HCT116 (cell line): Measurements from ENCODE around the gene CDYL2. TPM values are rescaled to one million over a fixed set of nuclear protein-coding genes. Genes with fewer than 3 reads are reported as not detected.

Experiments
- ATAC-seq: fragments of 200-7000 bp; cut with Tn5 transposase; 2 replicates; pipeline ENCODE4 v1.9.1; 2020; ENCODE audit warnings: mild to moderate bottlenecking, moderate library complexity
- BruUV-seq: library from RNA; stranded (reverse); fragments of 400-500 nt; replicated peaks from 2 replicates; lab custom pipeline; 2021; lab: Mats Ljungman, UMichigan
- CTCF ChIA-PET: fragments of 300-600 bp; sonication (Branson Sonifier 250); formaldehyde crosslinking; loops from one replicate; lab custom pipeline; 2021; ENCODE audit warnings: antibody characterized with exemption; lab: Charles Lee
- POLR2A ChIA-PET: fragments of 300-600, 350-600 bp; sonication (Branson Sonifier 250); formaldehyde crosslinking; loops from one replicate; lab custom pipeline; 2021; ENCODE audit warnings: antibody characterized with exemption; lab: Charles Lee
- RAD21 ChIA-PET, 2 experiments: fragments of 300-600 bp; sonication (Branson Sonifier 250); formaldehyde crosslinking; loops; one replicate each; lab custom pipeline; 2023; ENCODE audit warnings: low total read pairs in 2 of 2; ENCODE audit not compliant: uncharacterized antibody in 2 of 2, unreplicated experiment in 2 of 2, low non-redundant PET in 1 of 2; lab: Charles Lee
- DNase-seq: peaks from one replicate; pipeline ENCODE4 v3.0.0-alpha.2; 2010; ENCODE audit warnings: low read depth, low spot score
- H2AFZ ChIP-seq: fragments of 200-600 bp; shearing (Covaris generic), sonication (generic); 2 replicates; pipeline ENCODE4 v1.6.1; 2017; ENCODE audit warnings: low read depth, mixed run types, mixed read lengths, antibody characterized with exemption, low read length; ENCODE audit not compliant: poor library complexity, severe bottlenecking
- H3K27ac ChIP-seq: 2 replicates; pipeline ENCODE4 v1.5.1; 2012; ENCODE audit warnings: low read depth, low read length
- H3K27me3 ChIP-seq: fragments of 200-600 bp; sonication (generic); 2 replicates; pipeline ENCODE4 v1.6.1; 2016; ENCODE audit warnings: mixed run types, low read length, mixed read lengths; ENCODE audit not compliant: insufficient read depth
- H3K36me3 ChIP-seq, 2 experiments: fragments of 200-500 bp in 1 of 2; fragments of 200-600 bp in 1 of 2; sonication (Bioruptor generic) in 1 of 2; sonication (generic) in 1 of 2; 2 replicates each; pipeline versions ENCODE4 v1.5.1 to v1.6.1; 2014 to 2016; ENCODE audit warnings: low read length in 2 of 2, inconsistent platforms in 1 of 2, mixed read lengths in 1 of 2, mixed run types in 1 of 2; ENCODE audit not compliant: insufficient read depth in 2 of 2, control insufficient read depth in 1 of 2
- H3K4me1 ChIP-seq, 2 experiments: fragments of 200-600 bp in 1 of 2; sonication (generic) in 1 of 2; 2 replicates each; pipeline versions ENCODE4 v1.5.1 to v1.6.1; 2012 to 2017; ENCODE audit warnings: low read length in 2 of 2, inconsistent platforms in 1 of 2, mild to moderate bottlenecking in 1 of 2, mixed read lengths in 1 of 2, mixed run types in 1 of 2, moderate library complexity in 1 of 2; ENCODE audit not compliant: insufficient read depth in 2 of 2, control insufficient read depth in 1 of 2
- H3K4me2 ChIP-seq: fragments of 200-600 bp; sonication (generic); 2 replicates; pipeline ENCODE4 v1.6.1; 2017; ENCODE audit warnings: mixed run types, low read length, mixed read lengths
- H3K4me3 ChIP-seq, 2 experiments: fragments of 200-600 bp in 1 of 2; sonication (generic) in 1 of 2; replicated peaks in 1 of 2; 2 replicates each; pipeline ENCODE4 v1.5.1; 2011 to 2016; ENCODE audit warnings: low read length in 2 of 2, control low read depth in 1 of 2, low read depth in 1 of 2, mild to moderate bottlenecking in 1 of 2, mixed read lengths in 1 of 2, mixed run types in 1 of 2
- H3K79me2 ChIP-seq: fragments of 200-600 bp; sonication (generic); 2 replicates; pipeline ENCODE4 v1.6.1; 2017; ENCODE audit warnings: mild to moderate bottlenecking, mixed run types, low read length, moderate library complexity, mixed read lengths; ENCODE audit not compliant: insufficient read depth
- H3K9ac ChIP-seq: fragments of 200-600 bp; sonication (generic); 2 replicates; pipeline ENCODE4 v1.6.1; 2016; ENCODE audit warnings: low read length, mixed read lengths
- H3K9me2 ChIP-seq: fragments of 200-600 bp; sonication (generic), shearing (Covaris generic); 2 replicates; pipeline ENCODE4 v1.6.1; 2017; ENCODE audit warnings: mixed run types, mild to moderate bottlenecking, moderate library complexity; ENCODE audit not compliant: insufficient read depth
- H3K9me3 ChIP-seq, 2 experiments: fragments of 200-500 bp in 1 of 2; fragments of 200-600 bp in 1 of 2; sonication (Bioruptor generic) in 1 of 2; sonication (generic) in 1 of 2; 2 replicates each; pipeline ENCODE4 v1.6.1; 2014 to 2017; ENCODE audit warnings: low read length in 2 of 2, mixed read lengths in 2 of 2, inconsistent platforms in 1 of 2, low read depth in 1 of 2, mild to moderate bottlenecking in 1 of 2, mixed run types in 1 of 2, moderate library complexity in 1 of 2; ENCODE audit not compliant: control insufficient read depth in 1 of 2, insufficient read depth in 1 of 2
- H4K20me1 ChIP-seq: fragments of 200-600 bp; sonication (generic), shearing (Covaris generic); 2 replicates; pipeline ENCODE4 v1.6.1; 2017; ENCODE audit warnings: mixed run types, mild to moderate bottlenecking, moderate library complexity; ENCODE audit not compliant: insufficient read depth
- CBX3 ChIP-seq: IDR thresholded peaks from 2 replicates; pipeline ENCODE4 v1.6.1; 2012; ENCODE audit warnings: low read depth
- CEBPB ChIP-seq: IDR thresholded peaks from 2 replicates; pipeline ENCODE4 v1.6.1; 2012; ENCODE audit warnings: low read depth
- EGR1 ChIP-seq: IDR thresholded peaks from 2 replicates; pipeline ENCODE4 v1.6.1; 2012; ENCODE audit warnings: low read depth
- ELF1 ChIP-seq: IDR thresholded peaks from 2 replicates; pipeline ENCODE4 v1.6.1; 2012; ENCODE audit warnings: low read depth, borderline replicate concordance
- EZH2phosphoT487 ChIP-seq: fragments of 200-600 bp; IDR thresholded peaks from 2 replicates; pipeline ENCODE4 v1.6.1; 2018; ENCODE audit warnings: antibody characterized with exemption, borderline replicate concordance
- FOSL1 ChIP-seq: IDR thresholded peaks from 2 replicates; pipeline ENCODE4 v1.6.1; 2012; ENCODE audit warnings: low read depth
- JUND ChIP-seq: IDR thresholded peaks from 2 replicates; pipeline ENCODE4 v1.6.1; 2012
- POLR2AphosphoS5 ChIP-seq: IDR thresholded peaks from 2 replicates; pipeline ENCODE4 v1.6.1; 2011; ENCODE audit warnings: mild to moderate bottlenecking, low read depth, low read length, moderate library complexity
- RAD21 ChIP-seq: IDR thresholded peaks from 2 replicates; pipeline ENCODE4 v1.6.1; 2012; ENCODE audit warnings: low read depth, mild to moderate bottlenecking
- SP1 ChIP-seq: IDR thresholded peaks from 2 replicates; pipeline ENCODE4 v1.6.1; 2012; ENCODE audit warnings: low read depth
- SRF ChIP-seq: IDR thresholded peaks from 2 replicates; pipeline ENCODE4 v1.6.1; 2012; ENCODE audit warnings: low read depth
- TCF7L2 ChIP-seq: IDR thresholded peaks from 2 replicates; pipeline ENCODE4 v1.7.0; 2011; ENCODE audit warnings: borderline replicate concordance, inconsistent platforms; ENCODE audit not compliant: insufficient read depth, insufficient read length; ENCODE audit errors: extremely low read depth
- YY1 ChIP-seq: IDR thresholded peaks from 2 replicates; pipeline ENCODE4 v1.6.1; 2011; ENCODE audit warnings: low read length, low read depth, moderate library complexity, mild to moderate bottlenecking; ENCODE audit not compliant: insufficient replicate concordance; ENCODE audit errors: extremely low read depth
- ZFX ChIP-seq: fragments of 450-650 bp; IDR thresholded peaks from 2 replicates; pipeline ENCODE4 v1.6.1; 2017
- ZNF274 ChIP-seq: fragments of 200-500 bp; sonication (Bioruptor generic); IDR thresholded peaks from 2 replicates; pipeline ENCODE4 v1.6.1; 2014; ENCODE audit warnings: mild to moderate bottlenecking, low read depth, low read length, inconsistent platforms
- intact Hi-C: fragments of 100-400 bp; cut with micrococcal nuclease; formaldehyde crosslinking; loops from 2 replicates; pipeline ENCODE4 v1.10.0; 2022
- total RNA-seq: library from RNA; stranded (reverse); gene quantifications from one replicate; pipeline ENCODE4 v1.2.1, GENCODE V29; 2021; ENCODE audit not compliant: unreplicated experiment
- TF ChIP-seq, protein P1 (sequence below): IDR thresholded peaks from 2 replicates; pipeline ENCODE4 v1.6.1; 2011; ENCODE audit warnings: mild to moderate bottlenecking, low read length, moderate library complexity; ENCODE audit not compliant: insufficient replicate concordance; ENCODE audit errors: extremely low read depth
- TF ChIP-seq, protein P2 (sequence below): IDR thresholded peaks from 2 replicates; pipeline ENCODE4 v1.6.1; 2012
- TF ChIP-seq, protein P3 (sequence below), 3 experiments: fragments of 200-600 bp in 1 of 3; sonication (generic) in 1 of 3; IDR thresholded peaks in 2 of 3; conservative IDR thresholded peaks in 1 of 3; 2 replicates each; pipeline ENCODE4 v1.5.1; 2012 to 2017; ENCODE audit warnings: low read depth in 2 of 3, low read length in 2 of 3, antibody characterized with exemption in 1 of 3, borderline replicate concordance in 1 of 3, control low read depth in 1 of 3, mild to moderate bottlenecking in 1 of 3, mixed read lengths in 1 of 3, mixed run types in 1 of 3, moderate library complexity in 1 of 3; ENCODE audit not compliant: insufficient read depth in 1 of 3

CDYL2 gene
- total RNA-seq, 1 experiment from 2014 or later = 0.10 TPM

DNA sequence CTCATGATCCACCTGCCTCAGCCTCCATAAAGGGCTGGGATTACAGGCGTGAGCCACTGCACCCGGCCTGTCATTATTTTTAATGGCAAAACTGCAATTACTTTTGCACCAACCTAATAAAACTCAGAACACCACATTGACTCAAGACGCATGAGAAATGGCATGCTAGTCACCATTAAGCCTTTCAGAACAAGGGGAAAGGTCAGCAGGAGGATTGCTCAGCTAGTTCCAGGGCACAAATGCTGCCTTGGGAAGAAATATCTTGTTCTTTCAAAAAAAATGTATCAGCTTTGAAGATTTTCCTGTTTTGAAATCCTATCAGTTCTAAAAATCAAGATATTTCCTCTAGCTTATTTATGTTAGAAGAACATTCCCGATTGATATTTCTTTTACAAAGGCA, 32.4 kb upstream of the CDYL2 start:
- H3K4me2 ChIP-seq = no peak overlapping the region
- no peak overlapping the region for H3K9ac ChIP-seq
- no peaks in the 10 kb centered on the region for H3K36me3 ChIP-seq
- H3K27ac ChIP-seq = no peak overlapping the region
- ChIA-PET RAD21 (no interaction called here), CTCF (no interaction called here)
- 0 out of 4 replicates have a peak, but pooled peaks cover 0 to 5% of the 10 kb centered on the region in 2 experiments for H3K9me3 ChIP-seq
- H3K4me1 ChIP-seq = no peaks in the 10 kb centered on the region
- no peaks in the 10 kb centered on the region for H4K20me1 ChIP-seq
- no peak for TF ChIP-seq SRF
- no peak for TF ChIP-seq EGR1
- no peak for TF ChIP-seq JUND
- no peak for TF ChIP-seq ZFX
- TF ChIP-seq, protein P1, sequence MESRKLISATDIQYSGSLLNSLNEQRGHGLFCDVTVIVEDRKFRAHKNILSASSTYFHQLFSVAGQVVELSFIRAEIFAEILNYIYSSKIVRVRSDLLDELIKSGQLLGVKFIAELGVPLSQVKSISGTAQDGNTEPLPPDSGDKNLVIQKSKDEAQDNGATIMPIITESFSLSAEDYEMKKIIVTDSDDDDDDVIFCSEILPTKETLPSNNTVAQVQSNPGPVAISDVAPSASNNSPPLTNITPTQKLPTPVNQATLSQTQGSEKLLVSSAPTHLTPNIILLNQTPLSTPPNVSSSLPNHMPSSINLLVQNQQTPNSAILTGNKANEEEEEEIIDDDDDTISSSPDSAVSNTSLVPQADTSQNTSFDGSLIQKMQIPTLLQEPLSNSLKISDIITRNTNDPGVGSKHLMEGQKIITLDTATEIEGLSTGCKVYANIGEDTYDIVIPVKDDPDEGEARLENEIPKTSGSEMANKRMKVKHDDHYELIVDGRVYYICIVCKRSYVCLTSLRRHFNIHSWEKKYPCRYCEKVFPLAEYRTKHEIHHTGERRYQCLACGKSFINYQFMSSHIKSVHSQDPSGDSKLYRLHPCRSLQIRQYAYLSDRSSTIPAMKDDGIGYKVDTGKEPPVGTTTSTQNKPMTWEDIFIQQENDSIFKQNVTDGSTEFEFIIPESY = no peak
- TF ChIP-seq, protein P2, sequence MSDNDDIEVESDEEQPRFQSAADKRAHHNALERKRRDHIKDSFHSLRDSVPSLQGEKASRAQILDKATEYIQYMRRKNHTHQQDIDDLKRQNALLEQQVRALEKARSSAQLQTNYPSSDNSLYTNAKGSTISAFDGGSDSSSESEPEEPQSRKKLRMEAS = no peak
- no peak for TF ChIP-seq SP1
- TF ChIP-seq, protein P3, sequence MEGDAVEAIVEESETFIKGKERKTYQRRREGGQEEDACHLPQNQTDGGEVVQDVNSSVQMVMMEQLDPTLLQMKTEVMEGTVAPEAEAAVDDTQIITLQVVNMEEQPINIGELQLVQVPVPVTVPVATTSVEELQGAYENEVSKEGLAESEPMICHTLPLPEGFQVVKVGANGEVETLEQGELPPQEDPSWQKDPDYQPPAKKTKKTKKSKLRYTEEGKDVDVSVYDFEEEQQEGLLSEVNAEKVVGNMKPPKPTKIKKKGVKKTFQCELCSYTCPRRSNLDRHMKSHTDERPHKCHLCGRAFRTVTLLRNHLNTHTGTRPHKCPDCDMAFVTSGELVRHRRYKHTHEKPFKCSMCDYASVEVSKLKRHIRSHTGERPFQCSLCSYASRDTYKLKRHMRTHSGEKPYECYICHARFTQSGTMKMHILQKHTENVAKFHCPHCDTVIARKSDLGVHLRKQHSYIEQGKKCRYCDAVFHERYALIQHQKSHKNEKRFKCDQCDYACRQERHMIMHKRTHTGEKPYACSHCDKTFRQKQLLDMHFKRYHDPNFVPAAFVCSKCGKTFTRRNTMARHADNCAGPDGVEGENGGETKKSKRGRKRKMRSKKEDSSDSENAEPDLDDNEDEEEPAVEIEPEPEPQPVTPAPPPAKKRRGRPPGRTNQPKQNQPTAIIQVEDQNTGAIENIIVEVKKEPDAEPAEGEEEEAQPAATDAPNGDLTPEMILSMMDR (IDR thresholded peaks at IDR 0.05 in 2 of 3, conservative IDR thresholded peaks at IDR 0.05 in 1 of 3; ENCODE audit: borderline replicate concordance in 1 of 3, insufficient read depth in 1 of 3, low read depth in 2 of 3, low read length in 2 of 3) = no peak
- TF ChIP-seq ZNF274 = no peak
- TF ChIP-seq ELF1 = no peak
- TF ChIP-seq EZH2phosphoT487 = no peak
- no peak for TF ChIP-seq FOSL1
- TF ChIP-seq CEBPB = no peak
- no peak for TF ChIP-seq CBX3
- no peak for TF ChIP-seq RAD21
- TF ChIP-seq POLR2AphosphoS5 = no peak
- TF ChIP-seq YY1 = no peak
- TF ChIP-seq TCF7L2 = no peak
- TF ChIP-seq, all 23 proteins: peak for 0
- intact Hi-C loops = no loop called here
- H2AFZ ChIP-seq = no peak overlapping the region
- BruUV-seq = no TSS peak
- H3K79me2 ChIP-seq = no peaks in the 10 kb centered on the region
- ATAC-seq (no peak), DNase-seq (no peak)
- peaks cover 7% of the 10 kb centered on the region; the same call in 1 of the 2 replicates for H3K27me3 ChIP-seq
- no peaks in the 10 kb centered on the region for H3K9me2 ChIP-seq
- POLR2A ChIA-PET = no interaction called here
- H3K4me3 ChIP-seq = no peak overlapping the region
